Upper lobe of right lung (tissue), 1 donor: ENCODE results near the gene AP1S1. TPM values are rescaled to one million over a fixed set of nuclear protein-coding genes. Genes with fewer than 3 reads are reported as not detected.

Source experiments
- ATAC-seq: fragments of 200-7000 bp; cut with Tn5 transposase; one replicate; pipeline ENCODE4 v1.9.1; 2020; ENCODE audit warnings: mild to moderate bottlenecking, moderate library complexity
- DNase-seq: peaks from one replicate; pipeline ENCODE4 v3.0.0-alpha.2; 2020
- H3K27ac ChIP-seq: fragments of 200-600 bp; one replicate; pipeline ENCODE4 v1.8.0; 2022
- H3K27me3 ChIP-seq: fragments of 200-600 bp; one replicate; pipeline ENCODE4 v1.8.0; 2022; ENCODE audit warnings: mild to moderate bottlenecking
- H3K36me3 ChIP-seq: fragments of 200-600 bp; one replicate; pipeline ENCODE4 v1.8.0; 2022
- H3K4me1 ChIP-seq: fragments of 200-600 bp; one replicate; pipeline ENCODE4 v1.8.0; 2022
- H3K4me3 ChIP-seq: fragments of 200-600 bp; one replicate; pipeline ENCODE4 v1.8.0; 2022; ENCODE audit warnings: mild to moderate bottlenecking
- H3K9me3 ChIP-seq: fragments of 200-600 bp; one replicate; pipeline ENCODE4 v1.8.0; 2022
- CTCF ChIP-seq: fragments of 200-600 bp; IDR thresholded peaks from one replicate; pipeline ENCODE4 v1.8.0; 2022; ENCODE audit warnings: antibody characterized with exemption
- intact Hi-C: fragments of 100-400 bp; cut with DNase I; formaldehyde crosslinking; loops from one replicate; pipeline ENCODE4 v1.11.0; 2022
- total RNA-seq: library from RNA; stranded (reverse); fragmentation: NEBNext Ultra II Directional; extraction: Animal tissue kit (Norgen Biotek cat#: 25700); gene quantifications from one replicate; pipeline ENCODE4 v1.2.1, GENCODE V29; 2021
- donor health status: DM: no; HTN: yes; CAD: no; lungs with severe emphysema.

Gene AP1S1
- total RNA-seq, 1 donor from 2014 or later = 24.0 TPM

GRCh38 chr7:101172854-101173751 is 18.8 kb downstream of the AP1S1 start:
- intact Hi-C loops = no loop called here
- no peaks in the 10 kb centered on the region for H3K9me3 ChIP-seq
- H3K4me3 ChIP-seq = no peak overlapping the region
- DNase-seq (peak; percentile 91), ATAC-seq (peak; percentile 67)
- TF ChIP-seq CTCF = no peak
- peaks cover 25% of the 10 kb centered on the region for H3K4me1 ChIP-seq
- H3K27me3 ChIP-seq = peaks cover 100% of the 10 kb centered on the region
- H3K36me3 ChIP-seq = no peaks in the 10 kb centered on the region
- H3K27ac ChIP-seq = no peak overlapping the region

- Histone ChIP-seq H3K9me3 (no peaks in the 10 kb centered on the region), H3K27me3 (peaks cover 100% of the 10 kb centered on the region), H3K27ac (no peak overlapping the region), H3K4me1 (peaks cover 25% of the 10 kb centered on the region), H3K4me3 (no peak overlapping the region), H3K36me3 (no peaks in the 10 kb centered on the region)
- intact Hi-C loops = no loop called here
- no peak for DNase-seq
- peak; percentile 58 for ATAC-seq
- TF ChIP-seq CTCF = no peak
Observed at GRCh38 chr7:101173752-101174244, 19.5 kb downstream of the AP1S1 start.

GRCh38 chr7:101174322-101174854 is 20.1 kb downstream of the AP1S1 start:
- Histone ChIP-seq H3K9me3 (no peaks in the 10 kb centered on the region), H3K27me3 (peaks cover 100% of the 10 kb centered on the region), H3K36me3 (no peaks in the 10 kb centered on the region), H3K27ac (no peak overlapping the region), H3K4me1 (peaks cover 25% of the 10 kb centered on the region), H3K4me3 (no peak overlapping the region)
- no peak for TF ChIP-seq CTCF
- intact Hi-C loops = no loop called here
- DNase-seq = no peak
- no peak for ATAC-seq

GRCh38 chr7:101175664-101176063 is 21.4 kb downstream of the AP1S1 start:
- intact Hi-C loops = no loop called here
- Histone ChIP-seq H3K27ac (no peak overlapping the region), H3K36me3 (no peaks in the 10 kb centered on the region), H3K27me3 (peaks cover 100% of the 10 kb centered on the region), H3K9me3 (no peaks in the 10 kb centered on the region), H3K4me1 (peaks cover 17% of the 10 kb centered on the region), H3K4me3 (no peak overlapping the region)
- no peak for TF ChIP-seq CTCF
- ATAC-seq = no peak
- DNase-seq = no peak

- no peak for TF ChIP-seq CTCF
- intact Hi-C loops = no loop called here
- no peak overlapping the region for H3K4me3 ChIP-seq
- ATAC-seq = no peak
- H3K9me3 ChIP-seq = no peaks in the 10 kb centered on the region
- H3K27me3 ChIP-seq = peaks cover 93% of the 10 kb centered on the region
- no peaks in the 10 kb centered on the region for H3K36me3 ChIP-seq
- DNase-seq = no peak
- peaks cover 9% of the 10 kb centered on the region for H3K4me1 ChIP-seq
- no peak overlapping the region for H3K27ac ChIP-seq
Observed at GRCh38 chr7:101177644-101178043, 23.4 kb downstream of the AP1S1 start.
